ENCODE data around the gene CDH23.

Gene CDH23

GRCh38 chr10:71600849-71601248 is 204.1 kb downstream of the CDH23 start:
- peaks cover 26% of the 10 kb centered on the region; the same call in 1 of the 2 replicates for H3K27me3 ChIP-seq (ENCODE audit: insufficient read depth, low read depth)
- H4K20me1 ChIP-seq (ENCODE audit: insufficient read depth) = no peaks in the 10 kb centered on the region
- no peak overlapping the region for H3K4me3 ChIP-seq (IDR thresholded peaks at IDR 0.05; ENCODE audit: insufficient read depth, low read depth, low read length)
- H2AFZ ChIP-seq (ENCODE audit: low read depth) = no peak overlapping the region
- no peaks in the 10 kb centered on the region for H3K79me2 ChIP-seq (ENCODE audit: insufficient read depth, low read depth)
- H3K4me1 ChIP-seq (ENCODE audit: low read depth, poor library complexity, severe bottlenecking) = no peaks in the 10 kb centered on the region
- H3K27ac ChIP-seq = no peak overlapping the region
- H3K36me3 ChIP-seq (ENCODE audit: insufficient read depth) = no peaks in the 10 kb centered on the region
- H3K9ac ChIP-seq = no peak overlapping the region
- TF ChIP-seq, protein P1, sequence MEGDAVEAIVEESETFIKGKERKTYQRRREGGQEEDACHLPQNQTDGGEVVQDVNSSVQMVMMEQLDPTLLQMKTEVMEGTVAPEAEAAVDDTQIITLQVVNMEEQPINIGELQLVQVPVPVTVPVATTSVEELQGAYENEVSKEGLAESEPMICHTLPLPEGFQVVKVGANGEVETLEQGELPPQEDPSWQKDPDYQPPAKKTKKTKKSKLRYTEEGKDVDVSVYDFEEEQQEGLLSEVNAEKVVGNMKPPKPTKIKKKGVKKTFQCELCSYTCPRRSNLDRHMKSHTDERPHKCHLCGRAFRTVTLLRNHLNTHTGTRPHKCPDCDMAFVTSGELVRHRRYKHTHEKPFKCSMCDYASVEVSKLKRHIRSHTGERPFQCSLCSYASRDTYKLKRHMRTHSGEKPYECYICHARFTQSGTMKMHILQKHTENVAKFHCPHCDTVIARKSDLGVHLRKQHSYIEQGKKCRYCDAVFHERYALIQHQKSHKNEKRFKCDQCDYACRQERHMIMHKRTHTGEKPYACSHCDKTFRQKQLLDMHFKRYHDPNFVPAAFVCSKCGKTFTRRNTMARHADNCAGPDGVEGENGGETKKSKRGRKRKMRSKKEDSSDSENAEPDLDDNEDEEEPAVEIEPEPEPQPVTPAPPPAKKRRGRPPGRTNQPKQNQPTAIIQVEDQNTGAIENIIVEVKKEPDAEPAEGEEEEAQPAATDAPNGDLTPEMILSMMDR (conservative IDR thresholded peaks at IDR 0.05; ENCODE audit: low read depth, low read length) = no peak
- H3K4me2 ChIP-seq = no peak overlapping the region

- Histone ChIP-seq H3K27me3 (ENCODE audit: insufficient read depth, low read depth) (peaks cover 27% of the 10 kb centered on the region; the same call in 1 of the 2 replicates), H4K20me1 (ENCODE audit: insufficient read depth) (no peaks in the 10 kb centered on the region), H3K4me3 (IDR thresholded peaks at IDR 0.05; ENCODE audit: insufficient read depth, low read depth, low read length) (no peak overlapping the region), H3K36me3 (ENCODE audit: insufficient read depth) (no peaks in the 10 kb centered on the region), H3K79me2 (ENCODE audit: insufficient read depth, low read depth) (no peaks in the 10 kb centered on the region), H3K9ac (no peak overlapping the region), H3K4me2 (no peak overlapping the region), H3K4me1 (ENCODE audit: low read depth, poor library complexity, severe bottlenecking) (no peaks in the 10 kb centered on the region), H2AFZ (ENCODE audit: low read depth) (no peak overlapping the region), H3K27ac (no peak overlapping the region)
- TF ChIP-seq, protein P1 (conservative IDR thresholded peaks at IDR 0.05; ENCODE audit: low read depth, low read length) = no peak
These were observed 204.6 kb downstream of the CDH23 start for GRCh38 chr10:71601273-71601672.

DNA sequence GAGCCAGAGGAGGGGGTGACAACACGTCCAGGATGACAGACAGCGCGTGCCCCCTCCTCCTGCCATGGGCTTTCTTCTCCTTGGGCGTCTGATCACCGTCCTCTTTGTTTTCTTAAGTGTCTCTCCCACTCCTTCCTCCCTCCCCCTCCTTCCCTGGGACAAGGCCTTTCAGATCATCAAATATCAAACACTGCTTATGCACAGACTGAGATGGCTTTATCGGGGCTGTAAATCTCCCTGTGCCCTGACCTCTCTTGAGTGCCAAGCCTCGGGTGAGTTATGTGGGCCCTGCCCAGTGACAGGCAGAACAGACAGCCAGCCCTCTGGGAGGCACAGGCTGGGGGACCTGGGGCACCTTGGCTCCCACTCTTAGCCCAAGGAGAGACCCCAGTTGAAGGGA is 206.4 kb downstream of the CDH23 start:
- Histone ChIP-seq H3K27ac (no peak overlapping the region), H3K4me3 (IDR thresholded peaks at IDR 0.05; ENCODE audit: insufficient read depth, low read depth, low read length) (no peak overlapping the region), H2AFZ (ENCODE audit: low read depth) (no peak overlapping the region), H3K27me3 (ENCODE audit: insufficient read depth, low read depth) (peaks cover 29% of the 10 kb centered on the region; the same call in 1 of the 2 replicates), H3K36me3 (ENCODE audit: insufficient read depth) (no peaks in the 10 kb centered on the region), H3K4me2 (no peak overlapping the region), H3K4me1 (ENCODE audit: low read depth, poor library complexity, severe bottlenecking) (no peaks in the 10 kb centered on the region), H3K9ac (no peak overlapping the region), H3K79me2 (ENCODE audit: insufficient read depth, low read depth) (no peaks in the 10 kb centered on the region), H4K20me1 (ENCODE audit: insufficient read depth) (no peaks in the 10 kb centered on the region)
- TF ChIP-seq, protein P1 (conservative IDR thresholded peaks at IDR 0.05; ENCODE audit: low read depth, low read length) = no peak

DNA sequence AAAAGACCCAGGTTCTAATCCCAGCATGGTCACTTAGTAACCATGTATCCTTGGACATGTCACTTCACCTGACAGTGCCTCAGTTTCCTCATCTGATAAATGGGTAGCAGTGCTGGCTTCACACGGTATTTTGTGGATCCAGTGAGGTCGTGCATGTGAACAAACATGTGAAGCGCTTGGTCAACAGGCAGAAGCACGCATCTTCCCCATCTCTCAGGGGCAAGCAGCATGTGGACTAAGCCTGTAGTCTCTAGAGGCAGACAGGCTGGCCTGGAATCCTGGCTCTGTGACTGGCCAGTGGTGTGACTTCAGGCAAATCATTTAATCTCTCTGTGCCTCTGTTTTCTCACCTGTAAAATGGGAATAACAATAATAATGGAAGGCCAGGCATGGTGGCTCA is 207.0 kb downstream of the CDH23 start:
- no peak overlapping the region for H3K4me2 ChIP-seq
- H4K20me1 ChIP-seq (ENCODE audit: insufficient read depth) = no peaks in the 10 kb centered on the region
- H3K79me2 ChIP-seq (ENCODE audit: insufficient read depth, low read depth) = no peaks in the 10 kb centered on the region
- H3K36me3 ChIP-seq (ENCODE audit: insufficient read depth) = no peaks in the 10 kb centered on the region
- no peaks in the 10 kb centered on the region for H3K4me1 ChIP-seq (ENCODE audit: low read depth, poor library complexity, severe bottlenecking)
- no peak overlapping the region for H3K9ac ChIP-seq
- no peak overlapping the region for H2AFZ ChIP-seq (ENCODE audit: low read depth)
- H3K27ac ChIP-seq = no peak overlapping the region
- peaks cover 23% of the 10 kb centered on the region; the same call in 1 of the 2 replicates for H3K27me3 ChIP-seq (ENCODE audit: insufficient read depth, low read depth)
- H3K4me3 ChIP-seq (IDR thresholded peaks at IDR 0.05; ENCODE audit: insufficient read depth, low read depth, low read length) = no peak overlapping the region
- TF ChIP-seq, protein P1 (conservative IDR thresholded peaks at IDR 0.05; ENCODE audit: low read depth, low read length) = no peak
